HG03097 (cell line): ENCODE results near the gene OR2H1.

Source experiments
- ATAC-seq: cut with Tn5 transposase; IDR thresholded peaks from one replicate; pipeline ENCODE4 v1.9.1; 2021; ENCODE audit not compliant: unreplicated experiment, low FRiP score

Gene OR2H1

DNA sequence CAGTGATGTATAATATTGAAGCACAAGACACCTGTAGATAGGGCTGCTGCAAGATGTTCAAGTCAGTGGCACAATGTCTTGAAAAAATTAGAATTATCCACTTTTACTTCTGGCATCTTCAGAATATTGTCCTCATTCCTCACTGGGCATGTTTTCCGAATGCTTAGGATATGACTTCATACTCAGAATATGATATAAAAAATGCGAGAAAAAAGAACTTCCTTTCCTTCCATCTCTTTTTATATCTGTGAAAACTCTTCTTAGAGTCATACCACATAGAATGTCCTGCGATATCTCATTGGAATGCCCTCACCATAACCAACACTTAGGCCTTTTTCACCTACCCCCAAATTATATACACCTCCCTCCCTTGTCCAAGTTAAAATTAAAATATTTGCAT is 26.2 kb downstream of the OR2H1 start:
- no peak for ATAC-seq

DNA sequence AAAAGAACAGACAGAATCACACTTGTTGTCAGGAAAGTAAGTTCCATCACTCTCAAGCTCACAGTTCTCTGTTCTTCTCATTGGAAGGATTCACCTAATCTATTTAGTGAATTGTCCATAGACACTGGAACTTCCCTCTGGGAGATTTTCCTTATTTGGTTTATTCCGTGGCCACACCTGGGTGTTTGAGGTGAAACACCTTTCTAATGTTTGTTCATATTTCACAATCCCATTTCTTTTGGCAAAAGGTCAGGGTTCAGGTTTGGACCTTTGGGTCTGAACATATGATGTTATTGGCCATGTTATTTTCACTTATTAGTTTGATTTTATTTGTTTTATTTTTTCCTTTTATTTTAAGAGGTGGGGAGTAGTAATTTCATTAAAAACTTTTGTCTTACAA is 26.8 kb downstream of the OR2H1 start:
- no peak for ATAC-seq

DNA sequence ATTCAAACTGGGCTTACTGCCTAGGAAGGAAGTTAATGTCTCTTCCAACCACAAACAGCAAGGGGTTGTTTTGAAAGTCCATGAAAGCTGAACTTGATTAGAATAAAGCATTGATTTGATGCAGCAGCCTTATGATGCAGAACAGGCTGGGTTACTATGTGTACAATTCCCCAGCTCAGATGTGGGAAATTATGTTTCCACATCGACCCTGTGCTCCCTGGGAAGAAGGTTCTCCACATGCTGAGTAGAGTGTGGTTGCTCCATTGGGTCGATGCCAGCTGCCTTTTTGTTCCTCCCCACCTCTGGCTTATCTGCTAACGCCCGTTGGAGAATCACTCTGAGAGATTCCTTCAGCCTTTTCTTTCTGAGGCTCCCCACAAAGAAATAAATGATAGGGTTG is 29.6 kb downstream of the OR2H1 start:
- ATAC-seq, result no peak

DNA sequence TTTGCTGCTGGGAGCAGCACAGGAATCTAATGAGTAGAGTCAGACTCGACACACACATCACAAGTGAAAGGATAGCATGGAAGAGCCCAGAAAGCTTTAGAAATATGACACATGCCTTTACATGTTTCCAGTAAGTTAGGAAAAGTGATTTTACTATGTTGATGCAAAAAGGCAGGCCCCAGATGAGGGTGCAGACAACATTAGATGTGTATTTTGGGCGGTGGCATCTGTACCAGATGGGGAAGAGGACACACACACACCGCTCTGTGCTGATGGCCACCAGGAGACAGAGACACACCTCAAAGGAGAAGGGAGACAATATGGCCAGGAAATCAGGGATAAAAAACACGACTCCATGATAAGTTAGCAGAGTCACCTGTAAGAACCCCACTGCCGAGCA is 30.2 kb downstream of the OR2H1 start:
- ATAC-seq, result no peak

DNA sequence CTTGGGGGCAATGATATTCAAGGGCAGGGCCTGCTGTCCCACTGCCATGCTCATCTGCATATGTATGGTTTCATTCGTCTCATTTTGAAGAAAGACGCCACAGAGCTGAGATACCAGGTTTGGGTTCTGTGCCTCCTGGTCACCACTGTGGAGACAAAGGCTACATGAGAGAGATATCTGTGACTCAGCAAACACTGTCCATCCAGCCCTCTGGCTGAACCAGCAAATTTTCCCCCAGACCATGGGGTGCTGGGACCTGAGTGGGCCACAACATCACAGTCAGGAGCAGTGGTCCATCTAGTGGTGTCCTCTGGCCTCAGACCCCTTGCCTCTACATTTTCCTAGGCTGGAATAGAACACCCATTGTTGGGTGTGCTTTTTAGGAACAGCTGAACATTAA is 30.7 kb downstream of the OR2H1 start, which contains the start of gene MAS1L:
TSS of gene MAS1L (minus strand) at position 297 of the 400 bp plus-strand sequence. CDS start at position 243, 54 bp downstream.
- ATAC-seq, result no peak

DNA sequence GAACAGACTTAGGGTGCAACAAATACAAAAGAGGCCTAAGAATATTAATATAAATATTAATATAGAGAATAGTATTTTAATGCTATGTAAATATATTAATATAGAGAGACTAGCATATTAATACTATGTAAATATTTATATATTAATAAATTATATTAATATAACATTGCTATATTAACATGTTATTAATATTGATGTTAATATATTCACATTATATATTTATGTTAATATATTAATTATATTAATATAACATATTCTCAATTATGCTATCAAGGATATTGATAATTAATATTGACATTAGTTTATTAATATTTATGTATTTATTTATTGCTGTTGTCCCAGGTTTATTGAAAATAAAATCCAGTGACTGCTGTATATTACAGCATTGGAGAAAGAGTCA is 31.9 kb downstream of the OR2H1 start:
- ATAC-seq, result no peak

DNA sequence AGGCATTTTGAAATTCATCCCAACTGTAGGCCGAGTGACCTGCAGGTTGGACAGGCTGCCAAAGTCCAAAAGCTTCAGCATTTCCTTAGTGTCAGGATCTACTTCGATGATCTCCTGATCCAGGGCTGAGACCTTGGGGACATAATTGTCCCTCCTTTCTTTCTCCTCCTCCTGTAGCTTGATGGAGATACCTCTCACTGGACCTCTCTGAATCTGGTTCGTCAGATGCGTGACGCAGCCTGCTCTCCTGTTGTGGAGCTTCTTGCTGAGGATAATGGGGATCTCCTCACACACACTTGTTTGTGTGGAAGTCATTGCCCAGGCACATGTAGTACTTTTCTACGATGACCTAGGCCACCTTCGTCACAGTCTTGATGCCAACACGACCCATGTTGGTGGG is 32.3 kb downstream of the OR2H1 start:
- no peak for ATAC-seq

DNA sequence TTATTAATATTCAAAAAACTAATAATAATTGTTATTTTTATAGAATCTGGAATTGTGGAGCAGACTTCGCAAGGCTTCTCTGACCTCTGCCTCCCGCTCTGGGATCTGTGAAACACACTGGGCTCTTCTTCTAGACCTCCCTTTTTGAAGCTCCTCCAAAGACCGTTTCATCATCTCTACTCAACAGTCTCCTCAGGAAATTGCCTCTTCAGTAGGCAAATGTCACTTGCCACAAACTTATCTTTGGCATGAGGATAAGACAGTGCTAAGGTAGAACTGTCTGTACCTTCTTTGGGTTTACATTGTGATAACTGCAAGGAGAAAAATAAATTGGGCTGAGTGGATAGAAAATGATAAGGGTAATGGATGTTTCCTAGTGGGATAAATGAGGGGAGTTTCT is 33.1 kb downstream of the OR2H1 start:
- no peak for ATAC-seq

DNA sequence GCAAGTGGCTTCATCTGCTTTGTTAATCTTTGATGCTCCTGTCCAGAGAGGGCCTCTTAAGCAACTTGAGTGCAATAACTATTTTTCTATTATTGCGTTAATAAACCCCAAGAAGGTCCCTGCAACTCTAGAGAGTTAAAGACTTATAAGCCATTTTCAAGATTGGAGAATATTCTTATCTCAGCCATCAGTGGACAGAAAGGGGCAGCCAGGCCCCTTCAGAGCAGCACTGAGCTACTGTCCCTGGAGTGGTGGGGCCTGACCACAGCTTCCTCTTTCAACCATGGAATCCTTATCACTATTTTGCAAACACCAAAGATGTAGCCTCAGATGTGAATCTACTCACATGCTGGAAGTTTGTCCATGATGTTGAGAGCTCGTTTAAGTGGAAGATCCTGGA is 33.6 kb downstream of the OR2H1 start:
- no peak for ATAC-seq

DNA sequence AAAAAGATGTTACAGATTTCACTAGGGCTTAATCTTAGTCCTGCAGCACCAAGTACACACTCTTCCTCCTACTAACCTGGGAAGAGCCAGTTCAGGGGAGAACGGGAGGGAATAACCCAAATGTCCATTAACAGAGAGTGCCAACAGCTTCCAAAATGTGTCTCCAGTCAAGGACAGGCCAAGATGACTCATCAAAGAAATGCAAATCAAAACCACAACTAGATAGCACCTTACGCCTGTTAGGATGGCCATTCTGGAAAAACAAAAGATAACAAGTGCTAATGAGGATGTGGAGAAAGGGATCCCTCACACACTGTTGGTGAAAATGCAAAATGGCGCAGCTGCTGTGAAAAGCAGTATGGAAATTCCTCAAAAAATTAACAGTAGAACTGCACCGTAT is 34.6 kb downstream of the OR2H1 start:
- ATAC-seq, result no peak

DNA sequence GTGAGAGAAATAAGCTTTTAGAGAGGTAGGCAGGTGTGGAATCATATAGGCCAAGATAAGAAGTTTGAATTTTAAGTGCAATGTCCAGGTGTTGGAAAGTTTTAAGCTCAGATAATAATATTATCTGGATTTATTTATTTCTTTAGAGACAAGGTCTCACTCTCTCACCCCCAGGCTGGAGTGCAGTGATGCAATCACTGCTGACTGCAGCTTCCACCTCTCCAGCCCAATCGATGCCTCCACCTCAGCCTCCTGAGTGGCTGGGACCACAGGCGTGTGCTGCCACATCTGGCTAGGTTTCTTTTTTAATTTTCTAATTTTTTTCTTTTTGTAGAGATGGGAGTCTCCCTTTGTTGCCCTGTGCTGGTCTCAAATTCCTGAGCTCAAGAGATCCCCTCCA is 36.3 kb downstream of the OR2H1 start:
- ATAC-seq, result no peak

DNA sequence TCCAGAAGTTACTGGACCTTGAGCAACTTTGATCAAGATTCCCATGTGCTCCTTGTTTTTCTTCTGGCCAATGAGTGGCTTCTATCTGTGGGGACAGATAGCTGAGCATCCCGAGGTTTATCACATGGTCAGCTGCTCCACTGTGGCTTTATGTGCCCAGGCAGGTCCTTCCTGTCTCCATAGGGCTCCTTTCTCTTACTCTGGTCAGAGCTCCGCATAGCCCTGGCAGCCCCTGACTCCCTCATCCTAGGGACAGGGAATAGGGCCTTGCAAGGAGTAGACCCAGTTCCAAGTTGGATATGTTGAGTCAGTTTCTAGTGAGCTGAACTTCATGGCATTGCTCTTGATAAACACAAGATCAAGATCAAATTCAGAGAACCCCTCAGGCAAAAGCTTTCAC is 37.2 kb downstream of the OR2H1 start:
- ATAC-seq, result no peak

DNA sequence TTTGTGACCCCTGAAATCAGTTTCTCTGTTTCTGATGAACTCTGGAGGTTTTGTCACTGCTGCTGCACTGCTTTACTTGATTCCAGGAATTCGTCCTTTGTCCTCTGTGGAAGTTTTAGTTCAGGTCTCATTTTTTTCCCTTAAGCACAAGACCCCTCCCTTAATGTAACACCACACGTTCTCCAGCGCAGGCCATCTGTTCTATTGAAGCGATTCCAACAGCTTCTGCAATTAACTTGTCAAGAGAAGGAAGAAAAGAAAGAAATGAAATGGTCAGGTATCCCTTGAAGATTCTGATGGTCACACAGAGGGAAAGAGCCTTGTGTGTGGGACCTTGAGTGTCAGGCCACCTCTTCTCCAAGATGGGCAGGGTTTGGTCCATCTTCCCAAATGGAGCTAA is 38.6 kb downstream of the OR2H1 start:
- no peak for ATAC-seq

DNA sequence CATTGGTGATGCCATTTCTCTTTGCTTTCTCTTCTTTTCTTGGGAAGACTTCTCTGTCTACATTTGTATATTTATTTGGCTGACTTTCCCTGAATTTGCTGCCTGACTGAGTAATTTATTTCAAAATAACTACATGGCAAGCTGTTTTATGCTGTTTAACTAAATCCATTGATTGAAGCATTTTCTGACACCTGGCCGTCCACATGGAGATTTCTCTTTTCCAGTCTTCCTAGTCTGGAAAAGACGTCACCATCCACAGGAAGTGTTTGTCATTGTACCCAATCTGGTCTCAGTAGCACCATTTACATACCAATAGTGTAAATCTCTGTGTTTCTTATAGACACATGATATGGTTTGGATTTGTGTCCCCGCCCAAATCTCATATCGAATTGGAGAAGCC is 40.0 kb downstream of the OR2H1 start:
- no peak for ATAC-seq

DNA sequence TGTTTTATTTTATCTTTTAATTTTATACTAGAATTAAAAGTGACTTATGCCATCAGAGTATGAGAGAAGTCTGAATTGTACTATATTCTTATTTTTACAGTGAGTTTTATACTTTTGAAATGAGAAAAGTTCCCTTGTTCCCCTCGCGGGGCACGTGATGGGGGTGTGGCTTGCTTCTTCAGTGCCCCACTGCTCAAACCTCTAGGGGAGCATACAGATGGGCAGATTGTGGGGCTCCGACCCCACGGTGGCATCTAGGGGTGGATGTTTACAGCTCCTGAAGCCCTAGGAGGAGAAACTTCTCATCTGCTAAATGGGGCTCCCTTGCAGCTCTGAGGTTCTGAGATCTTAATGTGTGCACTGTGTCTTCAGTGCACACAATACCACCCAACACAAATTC is 42.7 kb downstream of the OR2H1 start:
- no peak for ATAC-seq

DNA sequence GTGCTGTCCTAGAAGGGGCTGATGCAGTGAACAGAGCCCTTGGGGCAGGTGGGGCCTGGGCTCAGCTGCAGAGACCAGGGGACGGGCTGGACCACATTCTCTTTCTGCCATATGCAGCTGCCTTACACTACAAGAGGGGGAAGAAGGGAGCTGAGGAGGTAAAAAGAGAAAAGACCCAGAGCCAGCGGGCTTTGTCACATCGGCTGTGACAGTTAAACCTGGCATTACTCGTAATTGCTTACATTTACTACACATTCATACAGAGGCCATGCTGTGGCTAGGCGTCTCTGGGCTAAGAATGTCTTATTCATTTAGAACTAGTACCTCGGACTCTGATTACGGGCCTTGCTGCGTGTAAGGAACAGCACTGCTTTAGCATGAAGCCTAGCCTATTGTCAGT is 43.6 kb downstream of the OR2H1 start:
- ATAC-seq, result no peak

DNA sequence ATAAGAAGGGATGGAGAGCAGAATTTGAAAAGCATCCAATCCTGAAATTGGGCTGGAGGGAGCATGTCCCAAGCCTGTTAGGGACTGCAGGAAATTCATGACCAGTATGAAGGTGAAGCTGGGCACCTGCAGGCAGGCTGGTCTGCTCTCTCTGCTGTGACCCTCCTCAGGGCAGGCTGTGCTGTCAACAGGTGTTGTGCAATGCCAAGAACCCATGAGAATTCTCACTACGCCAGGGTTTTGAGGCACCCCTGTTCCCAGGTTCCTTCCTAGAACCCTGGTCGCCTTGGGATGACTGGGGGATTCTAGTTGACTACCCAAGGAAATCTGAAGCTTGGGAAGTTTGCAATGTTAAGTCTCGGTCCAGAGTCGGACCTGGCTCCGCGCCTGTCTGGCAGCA is 44.2 kb downstream of the OR2H1 start:
- no peak for ATAC-seq

DNA sequence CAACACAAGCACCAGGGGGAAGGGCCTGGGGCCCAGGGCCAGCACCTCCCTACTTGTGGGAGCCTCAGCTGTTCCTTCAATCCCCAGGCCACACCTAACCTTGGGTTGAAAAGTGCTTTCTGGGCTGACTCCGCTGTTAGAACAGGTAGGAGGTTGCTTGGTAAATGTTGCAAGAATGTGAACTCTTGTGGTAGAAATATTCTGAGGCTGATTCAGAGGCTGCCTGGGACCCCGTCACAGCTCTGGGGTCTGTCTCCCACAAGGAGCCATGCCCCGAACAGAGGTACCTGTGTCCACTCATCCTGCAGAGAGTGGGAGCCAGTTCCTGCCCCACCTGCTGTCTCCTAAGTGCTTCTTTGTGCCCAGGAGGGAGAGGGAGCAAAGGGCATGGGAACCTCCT is 45.2 kb downstream of the OR2H1 start:
- no peak for ATAC-seq

DNA sequence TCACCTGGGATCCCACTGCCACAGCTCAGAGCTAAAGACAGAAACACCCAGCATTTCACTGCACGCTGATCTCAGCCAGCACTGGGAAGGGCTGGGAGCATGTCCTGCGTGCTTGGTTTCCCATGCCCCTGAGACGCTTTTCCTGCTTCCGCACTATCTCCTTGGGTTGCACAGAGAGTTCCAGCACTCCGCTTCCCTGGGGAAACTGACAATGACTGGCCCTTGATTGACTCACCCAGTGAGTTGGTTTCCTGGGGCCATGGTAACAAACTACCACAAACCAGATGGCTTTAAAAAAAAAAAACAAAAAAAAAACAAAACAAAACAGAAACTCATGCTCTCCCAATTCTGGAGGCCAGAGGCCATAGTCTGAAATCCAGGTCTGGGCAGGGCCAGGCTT is 45.6 kb downstream of the OR2H1 start:
- ATAC-seq, result no peak

DNA sequence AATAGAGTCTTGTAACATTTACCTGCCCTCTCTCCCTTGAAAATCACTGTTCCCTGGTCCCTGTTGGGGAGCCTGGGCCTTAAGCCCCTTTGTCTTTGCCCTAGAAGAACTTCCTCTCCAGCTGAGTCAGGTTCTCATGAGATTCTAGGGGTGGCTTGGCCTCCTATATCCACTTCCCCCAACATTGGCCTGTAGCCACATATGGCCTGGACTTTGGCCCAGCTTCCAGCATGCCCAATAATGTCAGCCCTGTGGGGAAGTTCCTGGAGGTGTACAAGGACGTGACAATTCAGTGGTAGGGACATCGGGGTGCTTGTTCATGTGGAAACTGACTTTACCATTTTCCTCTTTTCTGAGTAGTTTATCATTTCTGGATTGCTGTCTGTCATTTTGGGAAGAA is 48.0 kb downstream of the OR2H1 start:
- ATAC-seq, result no peak

DNA sequence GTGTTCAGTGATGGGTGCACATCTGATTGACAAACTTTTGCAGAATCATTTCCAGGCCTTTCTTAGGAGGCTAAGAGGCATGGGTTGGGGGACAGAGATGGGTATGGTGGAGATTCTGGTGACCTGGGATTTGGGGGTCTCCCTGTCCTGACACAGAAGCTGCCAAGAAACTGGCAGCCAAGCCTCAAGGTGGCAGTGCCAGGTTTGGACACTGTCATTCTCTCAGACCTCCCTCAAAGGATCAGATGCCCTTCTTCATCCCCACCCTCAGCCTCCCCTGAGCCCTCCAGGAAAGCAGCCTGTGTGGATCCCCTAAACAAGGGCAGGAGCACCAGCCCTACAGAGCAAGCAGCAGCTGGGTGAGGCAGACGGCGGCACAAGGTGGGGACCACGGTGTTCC is 48.9 kb downstream of the OR2H1 start:
- no peak for ATAC-seq

DNA sequence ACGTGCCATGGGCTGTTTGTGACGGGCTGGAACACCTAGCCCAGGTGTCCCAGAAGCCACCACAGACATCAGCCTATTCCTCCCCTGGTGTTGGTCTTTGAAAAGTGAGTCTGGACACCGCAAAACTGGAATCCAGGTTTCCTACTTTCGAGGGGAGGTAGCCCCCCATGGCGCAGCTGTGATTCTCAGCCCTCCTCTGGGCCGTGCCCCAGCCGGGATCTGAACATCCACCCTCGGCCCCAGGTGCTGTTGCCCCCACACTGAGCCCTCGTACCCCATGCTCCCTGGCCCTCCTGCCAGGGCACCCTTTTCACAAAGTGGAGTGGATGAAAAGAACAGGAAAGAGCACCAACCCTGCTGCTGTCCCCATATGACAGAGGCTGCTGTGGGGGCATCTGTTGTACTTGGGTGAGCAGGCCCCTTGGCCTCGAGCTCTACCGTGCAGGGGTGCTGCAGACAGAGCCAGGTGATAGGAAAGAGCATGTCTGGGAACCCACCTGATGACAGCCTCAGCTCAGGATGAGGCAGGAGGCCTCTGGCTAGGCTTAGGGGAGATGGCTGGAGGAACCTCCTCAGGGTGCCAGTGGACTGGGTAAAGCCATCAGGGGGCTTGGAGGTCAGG is 49.6 kb downstream of the OR2H1 start:
- no peak for ATAC-seq

DNA sequence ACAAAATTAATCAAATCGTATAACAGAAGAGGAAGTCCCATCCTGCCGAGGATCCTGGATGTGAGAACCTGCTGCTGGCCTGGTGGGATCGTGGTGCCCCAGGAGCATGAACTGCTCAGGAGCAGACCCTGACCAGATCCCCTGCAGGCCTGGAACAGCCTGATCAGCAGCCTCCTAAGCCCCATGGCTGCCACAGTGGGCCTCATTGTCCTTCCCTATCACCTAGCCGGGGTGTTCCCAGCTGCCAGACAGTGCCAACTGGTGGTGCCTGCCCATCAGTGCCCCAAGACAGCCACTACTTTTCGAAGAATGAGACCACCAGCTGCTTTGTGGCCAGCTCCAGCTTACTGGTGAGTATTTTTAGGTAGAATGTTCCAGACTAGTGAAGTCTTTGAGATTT is 50.4 kb downstream of the OR2H1 start:
- ATAC-seq, result no peak
